K562 (cell line): ENCODE measurements around the gene F12. TPM values are rescaled to one million over a fixed set of nuclear protein-coding genes. Genes with fewer than 3 reads are reported as not detected.
A peak's percentile ranks its signal among the peaks of the same experiment; 100 is the strongest.

Experiments
- ATAC-seq: fragments of 200-7000 bp; cut with Tn5 transposase; 3 replicates; pipeline ENCODE4 v1.9.1; 2020; ENCODE audit warnings: moderate library complexity
- BruUV-seq: library from RNA; stranded (reverse); fragments of 400-500 nt; replicated peaks from 2 replicates; lab custom pipeline; 2021; lab: Mats Ljungman, UMichigan
- CTCF ChIA-PET: fragments of 300-600 bp; formaldehyde crosslinking; extraction: SDS; loops from one replicate; lab custom pipeline; 2021; ENCODE audit warnings: low intra/inter-chr PET ratio; lab: Yijun Ruan, JAX
- POLR2A ChIA-PET: fragments of 300-600, 350-650 bp; sonication (Branson Sonifier 250); formaldehyde crosslinking; extraction: SDS; loops from one replicate; lab custom pipeline; 2021; ENCODE audit warnings: antibody characterized with exemption, inconsistent platforms; lab: Yijun Ruan, JAX
- DNase-seq, 4 experiments: peaks; one replicate each; pipeline versions ENCODE4 v3.0.0 to v3.0.0-alpha.2; 2011 to 2018; ENCODE audit warnings: low spot score in 3 of 4, mixed read lengths in 3 of 4; ENCODE audit errors: extremely low read depth in 1 of 4
- FAIRE-seq: peaks from 2 replicates; lab custom pipeline; 2011; peaks lifted over from hg19 to GRCh38; lab: Jason Lieb, UNC
- H2AFZ ChIP-seq: 2 replicates; pipeline ENCODE4 v1.6.0; 2011; ENCODE audit warnings: low read depth, low read length, control low read depth, inconsistent platforms
- H3K27ac ChIP-seq: fragments of 200-600 bp; 3 replicates; pipeline ENCODE4 v1.8.0; 2011; ENCODE audit warnings: low read depth, mild to moderate bottlenecking, control low read depth, inconsistent platforms, low read length, moderate library complexity, mixed read lengths; ENCODE audit errors: extremely low read depth
- H3K27me3 ChIP-seq, 2 experiments: fragments of 300-600 bp in 1 of 2; 2 replicates in 1 of 2; 3 replicates in 1 of 2; pipeline versions ENCODE4 v1.6.0 to v1.8.0; 2011; ENCODE audit warnings: inconsistent platforms in 2 of 2, low read length in 2 of 2, mild to moderate bottlenecking in 1 of 2, mixed read lengths in 1 of 2, moderate library complexity in 1 of 2; ENCODE audit not compliant: control insufficient read depth in 2 of 2, insufficient read depth in 2 of 2
- H3K36me3 ChIP-seq: fragments of 300-600 bp; 3 replicates; pipeline ENCODE4 v1.8.0; 2011; ENCODE audit warnings: mild to moderate bottlenecking, low read length, inconsistent platforms; ENCODE audit not compliant: control insufficient read depth, insufficient read depth
- H3K4me1 ChIP-seq, 2 experiments: fragments of 200-600 bp in 1 of 2; replicated peaks in 1 of 2; 2 replicates in 1 of 2; 3 replicates in 1 of 2; pipeline versions ENCODE4 v1.5.1 to v1.8.0; 2011; ENCODE audit warnings: inconsistent platforms in 2 of 2, low read length in 2 of 2, mild to moderate bottlenecking in 1 of 2, mixed read lengths in 1 of 2, moderate library complexity in 1 of 2; ENCODE audit not compliant: control insufficient read depth in 2 of 2, insufficient read depth in 2 of 2
- H3K4me2 ChIP-seq: 2 replicates; pipeline ENCODE4 v1.6.1; 2011; ENCODE audit warnings: low read length, control low read depth, inconsistent platforms, mixed read lengths; ENCODE audit not compliant: insufficient read depth
- H3K4me3 ChIP-seq: fragments of 200-600 bp; sonication (generic), shearing (Covaris generic); 2 replicates; pipeline ENCODE4 v1.5.1; 2016; ENCODE audit warnings: control low read depth, inconsistent platforms
- H3K79me2 ChIP-seq: fragments of 200-600 bp; 3 replicates; pipeline ENCODE4 v1.8.0; 2011; ENCODE audit warnings: low read length, inconsistent platforms; ENCODE audit not compliant: control insufficient read depth, insufficient read depth
- H3K9ac ChIP-seq, 2 experiments: 2 replicates each; pipeline versions ENCODE4 v1.6.0 to v1.6.1; 2011; ENCODE audit warnings: low read depth in 2 of 2, low read length in 2 of 2, control low read depth in 1 of 2, inconsistent platforms in 1 of 2, mild to moderate bottlenecking in 1 of 2, mixed read lengths in 1 of 2; ENCODE audit not compliant: insufficient read depth in 1 of 2
- H3K9me1 ChIP-seq: one replicate; pipeline ENCODE4 v1.6.0; 2011; ENCODE audit warnings: inconsistent platforms, mild to moderate bottlenecking, low read length, moderate library complexity; ENCODE audit not compliant: control insufficient read depth, insufficient read depth
- H3K9me3 ChIP-seq: replicated peaks from 2 replicates; pipeline ENCODE4 v1.5.1; 2011; ENCODE audit warnings: low read depth, low read length, inconsistent platforms; ENCODE audit not compliant: control insufficient read depth, insufficient read depth
- H4K20me1 ChIP-seq: replicated peaks from 2 replicates; pipeline ENCODE4 v1.6.1; 2011; ENCODE audit warnings: low read length, inconsistent platforms, mixed read lengths; ENCODE audit not compliant: control insufficient read depth, insufficient read depth
- ATF1 ChIP-seq, 2 experiments: fragments of 450-650 bp in 1 of 2; IDR thresholded peaks; 2 replicates each; pipeline ENCODE4 v1.6.1; 2016; ENCODE audit warnings: missing compliant biosample characterization in 1 of 2, missing genetic modification characterization in 1 of 2
- BRCA1 ChIP-seq, 2 experiments: fragments of 450-650 bp in 1 of 2; sonication (generic) in 1 of 2; formaldehyde crosslinking in 1 of 2; IDR thresholded peaks; 2 replicates each; pipeline versions ENCODE4 v1.5.0 to v1.6.1; 2017 to 2020; ENCODE audit warnings: mild to moderate bottlenecking in 1 of 2, missing genetic modification reagents in 1 of 2
- CHCHD3 ChIP-seq: fragments of 250-450 bp; sonication (Bioruptor Pico); IDR thresholded peaks from 2 replicates; pipeline ENCODE4 v2.1.2; 2022; ENCODE audit warnings: mild to moderate bottlenecking
- ETS1 ChIP-seq: conservative IDR thresholded peaks from 2 replicates; pipeline ENCODE4 v1.6.1; 2011; ENCODE audit warnings: low read depth, mild to moderate bottlenecking, low read length; ENCODE audit not compliant: control insufficient read depth
- EWSR1 ChIP-seq: fragments of 450-650 bp; IDR thresholded peaks from 2 replicates; pipeline ENCODE4 v1.6.1; 2018; ENCODE audit warnings: borderline replicate concordance, mild to moderate bottlenecking, low read depth, moderate library complexity; ENCODE audit not compliant: partially characterized antibody
- GTF2E2 ChIP-seq: fragments of 200-800 bp; sonication (Bioruptor generic); IDR thresholded peaks from 2 replicates; pipeline ENCODE4 v1.6.1; 2016; ENCODE audit warnings: missing genetic modification characterization, missing compliant biosample characterization
- HBP1 ChIP-seq: fragments of 450-650 bp; formaldehyde crosslinking; IDR thresholded peaks from 2 replicates; pipeline ENCODE4 v1.4.0; 2022; ENCODE audit warnings: missing genetic modification characterization
- HDAC8 ChIP-seq: fragments of 450-650 bp; IDR thresholded peaks from 2 replicates; pipeline ENCODE4 v1.6.1; 2016; ENCODE audit warnings: mild to moderate bottlenecking, missing genetic modification characterization, moderate library complexity, missing compliant biosample characterization
- JUNB ChIP-seq: fragments of 450-650 bp; formaldehyde crosslinking; conservative IDR thresholded peaks from 2 replicates; pipeline ENCODE4 v1.4.0; 2020; ENCODE audit warnings: mild to moderate bottlenecking
- MTF1 ChIP-seq: fragments of 250-450 bp; sonication (Bioruptor Pico); IDR thresholded peaks from 2 replicates; pipeline ENCODE4 v1.9.0; 2021; ENCODE audit warnings: moderate library complexity, mild to moderate bottlenecking, inconsistent platforms, borderline replicate concordance
- NR2C1 ChIP-seq, 2 experiments: fragments of 450-650 bp; IDR thresholded peaks; 2 replicates each; pipeline ENCODE4 v1.6.1; 2017; ENCODE audit warnings: mild to moderate bottlenecking in 2 of 2, antibody characterized with exemption in 1 of 2, inconsistent platforms in 1 of 2, missing compliant biosample characterization in 1 of 2, missing genetic modification characterization in 1 of 2
- PYGO2 ChIP-seq: fragments of 450-650 bp; IDR thresholded peaks from 2 replicates; pipeline ENCODE4 v1.6.1; 2016; ENCODE audit warnings: mild to moderate bottlenecking, missing genetic modification characterization, moderate library complexity, missing compliant biosample characterization
- RFX7 ChIP-seq: fragments of 250-450 bp; sonication (Bioruptor Pico); IDR thresholded peaks from 2 replicates; pipeline ENCODE4 v1.5.1; 2021; ENCODE audit warnings: mild to moderate bottlenecking
- XRCC3 ChIP-seq: fragments of 450-650 bp; IDR thresholded peaks from 2 replicates; pipeline ENCODE4 v1.6.1; 2017; ENCODE audit warnings: mild to moderate bottlenecking, moderate library complexity
- ZBTB8A ChIP-seq: fragments of 450-650 bp; IDR thresholded peaks from 2 replicates; pipeline ENCODE4 v1.6.1; 2018; ENCODE audit warnings: mild to moderate bottlenecking, moderate library complexity; ENCODE audit not compliant: partially characterized antibody
- ZNF507 ChIP-seq: conservative IDR thresholded peaks from 2 replicates; pipeline ENCODE4 v1.6.1; 2017; ENCODE audit warnings: missing genetic modification characterization, missing compliant biosample characterization
- ZNF699 ChIP-seq: fragments of 250-450 bp; sonication (Bioruptor Pico); IDR thresholded peaks from 2 replicates; pipeline ENCODE4 v1.8.0; 2021; ENCODE audit warnings: mild to moderate bottlenecking, moderate library complexity; ENCODE audit not compliant: insufficient replicate concordance
- ZNF764 ChIP-seq: fragments of 250-450 bp; sonication (Bioruptor Pico); IDR thresholded peaks from 2 replicates; pipeline ENCODE4 v1.4.0; 2020; ENCODE audit warnings: low read depth, mild to moderate bottlenecking, moderate library complexity
- ZSCAN29 ChIP-seq: fragments of 450-650 bp; IDR thresholded peaks from 2 replicates; pipeline ENCODE4 v1.6.1; 2017
- WGBS: fragments of 100-300 bp; shearing (Covaris generic); methylation state at CpG from one replicate; pipeline ENCODE4 v1.1.6; 2016; ENCODE audit warnings: low coverage, mixed read lengths; ENCODE audit not compliant: insufficient coverage; ENCODE audit errors: missing lambda C conversion rate; 5-methylcytosine and 5-hydroxymethylcytosine counted together
- in situ Hi-C: fragments of 300-500 bp; cut with MboI; formaldehyde crosslinking; loops from 4 replicates; pipeline ENCODE4 v1.15.0; 2018; ENCODE audit warnings: inconsistent platforms, mixed read lengths
- intact Hi-C: fragments of 100-400 bp; cut with micrococcal nuclease; formaldehyde crosslinking; loops from 2 replicates; pipeline ENCODE4 v1.14.2; 2022
- polyA plus RNA-seq, 8 experiments: library from polyadenylated mRNA; depleted of rRNA in 4 of 8; stranded (reverse) in 5 of 8; unstranded in 3 of 8; fragments of >200 nt; fragmentation: Nextera tagmentation in 2 of 8; fragmentation: Illumina TruSeq in 1 of 8; extraction: Ambion mirVana in 2 of 8; extraction: Trizol in 1 of 8; gene quantifications; 2 replicates each; pipeline versions ENCODE4 v1.2.1 to v1.2.3, GENCODE V29; 2011 to 2014; ENCODE audit warnings: inconsistent platforms in 1 of 8, missing spikeins in 1 of 8
- total RNA-seq, 7 experiments: library from RNA; depleted of rRNA in 6 of 7; stranded (reverse); fragments of >200 nt in 6 of 7; fragmentation: Illumina TruSeq in 2 of 7; extraction: Trizol in 2 of 7; gene quantifications; 2 replicates each; pipeline versions ENCODE4 v1.2.1 to v1.2.3, GENCODE V29; 2011 to 2021; ENCODE audit warnings: low replicate concordance in 1 of 7

F12 gene
- total and polyA plus RNA-seq, 9 of the 15 experiments (the other 6 are each of a cell fraction or from before 2014, with no cell fraction given) = 0.59 to 18.3 (median 3.6) TPM

- no peak for TF ChIP-seq GTF2E2 (tag)
- TF ChIP-seq PYGO2 = no peak
- TF ChIP-seq, all 486 proteins: peak for 0
Observed at GRCh38 chr5:177385720-177386119, 23.6 kb downstream of the F12 start (continued).

- no peak within 1 kb of the TSS for H2AFZ ChIP-seq
- no peak for FAIRE-seq
- H3K9me1 ChIP-seq = no peaks in the 10 kb centered on the region
- DNase-seq = no peak
- H3K4me3 ChIP-seq = no peak within 1 kb of the TSS
- no peaks in the 10 kb centered on the region for H4K20me1 ChIP-seq
- intact Hi-C loops = no loop called here
- BruUV-seq = no TSS peak
- in situ Hi-C loops = no loop called here
- 9% methylated on average over 4 of the region's 4 CpGs for WGBS
- no peaks in the 10 kb centered on the region for H3K36me3 ChIP-seq
- no peaks in the 10 kb centered on the region for H3K9me3 ChIP-seq
- no peak for ATAC-seq
- peaks cover 5 to 26% of the 10 kb centered on the region in 2 experiments for H3K4me1 ChIP-seq
- no peaks in the 10 kb centered on the region for H3K79me2 ChIP-seq
- ChIA-PET CTCF (no interaction called here), POLR2A (interaction anchor here (0.7 to 1.0 kb wide), 3 partner anchors 11 to 1432 kb away, joined by 3 read pairs; no protein-coding TSS in a partner anchor)
- peak within 1 kb of the TSS in 1 of 2 experiments; percentile 54; a peak in 1 of 4 replicates for H3K9ac ChIP-seq
- H3K27ac ChIP-seq = no peak within 1 kb of the TSS
- no peak within 1 kb of the TSS for H3K4me2 ChIP-seq
- peaks cover 0 to 12% of the 10 kb centered on the region in 2 experiments; a peak in 2 of 5 replicates for H3K27me3 ChIP-seq
- TF ChIP-seq CHCHD3 (no peak), EWSR1 (no peak), BRCA1 (IDR thresholded peaks at IDR 0.05) (no peak), BRCA1 (CRISPR knock-in tag; IDR thresholded peaks at IDR 0.05) (no peak), ZSCAN29 (no peak), ZNF764 (no peak), JUNB (CRISPR knock-in tag) (no peak), ZNF699 (no peak), ATF1 (CRISPR knock-in tag; IDR thresholded peaks at IDR 0.05) (no peak), ATF1 (tag; IDR thresholded peaks at IDR 0.05) (no peak), MTF1 (CRISPR knock-in tag) (no peak), XRCC3 (no peak), HDAC8 (tag) (no peak), HBP1 (no peak), ZBTB8A (no peak), ETS1 (no peak), NR2C1 (IDR thresholded peaks at IDR 0.05) (no peak), NR2C1 (tag; IDR thresholded peaks at IDR 0.05) (no peak), ZNF507 (no peak), RFX7 (CRISPR knock-in tag) (no peak)
Observed at GRCh38 chr5:177384134-177384533, 25.2 kb downstream of the F12 start, which contains the start of gene SLC34A1. SLC34A1 (plus strand) TSS chr5:177384434; CDS start chr5:177385742, 1,308 bp downstream.
